Activated naive CD4-positive, alpha-beta T cell treated with anti-CD3 and anti-CD28 coated beads, Interleukin-2, amount 50 U/mL, for 72 hours (primary cell): ENCODE measurements around the gene CD2AP. TPM values are rescaled to one million over a fixed set of nuclear protein-coding genes. Genes with fewer than 3 reads are reported as not detected.
A peak's percentile ranks its signal among the peaks of the same experiment; 100 is the strongest.
"Not testable (repeated sequence)": the region's sequence is repeated elsewhere in the genome, so short reads cannot be mapped to it uniquely, and the experiment has no call there.

Source experiments
- ATAC-seq, 2 donors: fragments of 150-1000 bp; cut with Tn5 transposase; 2 replicates each; pipeline ENCODE4 v1.10.0; 2021; ENCODE audit warnings: mild to moderate bottlenecking in 2 of 2, moderate library complexity in 2 of 2
- DNase-seq, 2 donors: peaks; one replicate each; pipeline ENCODE4 v3.0.0; 2021 to 2022; ENCODE audit warnings: low spot score in 2 of 2
- H3K27ac Mint-ChIP-seq, 2 donors: one replicate each; pipeline ENCODE4 v1.8.0; 2022; ENCODE audit warnings: mild to moderate bottlenecking in 2 of 2, mixed read lengths in 2 of 2
- H3K36me3 Mint-ChIP-seq, 2 donors: one replicate each; pipeline ENCODE4 v1.8.0; 2022; ENCODE audit warnings: mixed read lengths in 2 of 2
- H3K9me3 Mint-ChIP-seq, 2 donors: one replicate each; pipeline ENCODE4 v1.8.0; 2022; ENCODE audit warnings: mixed read lengths in 2 of 2
- total RNA-seq, 2 donors: library from RNA; stranded (reverse); gene quantifications; one replicate each; pipeline ENCODE4 v1.2.3, GENCODE V29; 2022

The CD2AP gene
- total RNA-seq, 2 donors from 2014 or later = 17.9 to 32.6 TPM

DNA sequence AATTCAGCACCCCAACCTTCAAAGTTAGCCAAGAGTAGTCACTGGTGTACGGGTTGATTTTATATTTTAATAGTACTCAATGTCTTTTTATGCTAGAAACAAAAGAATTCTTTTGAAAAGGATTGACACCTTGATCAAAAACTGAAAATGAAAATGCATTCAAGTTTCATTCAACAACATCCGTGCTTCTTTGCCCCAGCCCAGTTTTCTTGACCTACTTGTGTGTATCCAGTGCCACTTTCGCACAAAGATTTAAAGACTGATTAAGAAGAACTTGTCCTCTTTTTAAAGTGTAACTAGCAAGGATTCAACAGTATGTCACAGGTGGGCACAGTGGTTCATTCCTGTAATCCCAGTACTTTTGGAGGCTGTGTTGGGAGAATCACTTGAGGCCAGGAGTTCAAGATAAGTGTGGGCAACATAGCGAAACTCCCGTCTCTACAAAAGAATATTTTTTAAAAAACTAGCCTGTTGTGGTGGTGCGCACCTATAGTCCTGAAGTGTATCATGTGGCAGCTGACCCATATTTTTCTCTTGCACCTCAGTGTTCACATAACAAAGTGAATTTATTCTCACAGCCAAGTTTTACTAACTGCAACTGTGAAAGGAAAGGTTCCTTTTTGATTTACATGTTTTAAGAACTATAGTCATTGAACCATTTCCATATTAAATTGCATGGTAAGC is 22.7 kb upstream of the CD2AP start:
- Mint-ChIP-seq H3K36me3 (no peaks in the 10 kb centered on the region), H3K27ac (no peak overlapping the region), H3K9me3 (no peaks in the 10 kb centered on the region)
- DNase-seq = no peak
- no peak for ATAC-seq

- no peak for DNase-seq
- Mint-ChIP-seq H3K36me3 (no peaks in the 10 kb centered on the region), H3K9me3 (no peaks in the 10 kb centered on the region), H3K27ac (no peak overlapping the region)
- ATAC-seq = no peak
Measured at GRCh38 chr6:47455533-47456209, 21.9 kb upstream of the CD2AP start.

DNA sequence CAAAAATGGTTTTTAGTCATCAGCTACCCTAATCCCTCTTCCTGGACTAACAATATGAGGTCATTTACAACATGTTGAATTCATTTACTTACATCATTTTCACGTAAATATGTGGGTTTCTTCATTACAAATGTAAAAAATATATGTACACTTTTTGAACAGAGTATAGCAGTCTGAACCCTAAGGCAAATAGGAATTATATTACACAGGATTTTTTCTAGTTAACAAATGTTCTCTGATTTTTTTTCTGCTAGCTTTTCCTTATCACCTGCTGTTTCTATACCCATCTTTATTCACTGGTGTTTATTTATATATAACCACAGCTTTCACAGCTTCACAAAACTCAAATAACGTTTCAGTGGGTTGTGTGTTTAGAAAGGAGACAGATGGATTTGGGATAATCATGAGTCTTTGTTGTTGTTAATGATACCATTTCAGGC is 21.0 kb upstream of the CD2AP start:
- ATAC-seq (no peak), DNase-seq (no peak)
- H3K27ac Mint-ChIP-seq = no peak overlapping the region
- H3K36me3 Mint-ChIP-seq = no peaks in the 10 kb centered on the region
- no peaks in the 10 kb centered on the region for H3K9me3 Mint-ChIP-seq

DNA sequence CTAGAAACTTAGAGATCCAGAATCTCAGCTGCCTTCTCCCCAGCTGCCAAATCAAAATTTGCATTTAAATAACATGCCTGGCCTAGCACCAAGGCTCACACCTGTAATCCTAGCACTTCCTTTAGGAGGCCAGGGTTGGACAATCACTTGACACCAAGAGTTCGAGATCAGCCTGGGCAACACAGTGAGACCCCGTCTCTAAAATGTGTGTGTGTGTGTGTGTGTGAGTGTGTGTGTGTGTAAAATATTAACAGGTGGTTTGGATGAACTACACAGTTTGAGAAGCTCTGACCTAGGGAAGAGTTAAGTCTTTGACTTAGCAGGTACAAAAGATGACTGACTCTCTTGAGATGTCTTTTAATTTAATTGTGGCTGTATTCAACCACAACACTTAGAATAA is 20.2 kb upstream of the CD2AP start:
- no peak for DNase-seq
- no peaks in the 10 kb centered on the region for H3K36me3 Mint-ChIP-seq
- no peaks in the 10 kb centered on the region for H3K9me3 Mint-ChIP-seq
- no peak overlapping the region for H3K27ac Mint-ChIP-seq
- no peak for ATAC-seq

GRCh38 chr6:47464052-47464451 is 13.5 kb upstream of the CD2AP start:
- Mint-ChIP-seq H3K36me3 (no peaks in the 10 kb centered on the region), H3K27ac (no peak overlapping the region), H3K9me3 (no peaks in the 10 kb centered on the region)
- ATAC-seq (no peak), DNase-seq (no peak)

- DNase-seq (no peak), ATAC-seq (no peak)
- Mint-ChIP-seq H3K36me3 (no peaks in the 10 kb centered on the region), H3K27ac (no peak overlapping the region), H3K9me3 (no peaks in the 10 kb centered on the region)
Measured at GRCh38 chr6:47465117-47465516, 12.5 kb upstream of the CD2AP start.

- Mint-ChIP-seq H3K9me3 (no peaks in the 10 kb centered on the region), H3K27ac (no peak overlapping the region), H3K36me3 (no peaks in the 10 kb centered on the region)
- DNase-seq = no peak
- ATAC-seq = no peak
Measured at GRCh38 chr6:47471911-47472310, 5.7 kb upstream of the CD2AP start.

- Mint-ChIP-seq H3K9me3 (no peaks in the 10 kb centered on the region), H3K36me3 (peaks cover 7% of the 10 kb centered on the region in 2 donors), H3K27ac (no peak overlapping the region)
- DNase-seq = no peak
- no peak for ATAC-seq
Measured at GRCh38 chr6:47473791-47474346, 3.7 kb upstream of the CD2AP start.

GRCh38 chr6:47475319-47475816 is 2.2 kb upstream of the CD2AP start:
- ATAC-seq (no peak), DNase-seq (no peak)
- Mint-ChIP-seq H3K9me3 (no peaks in the 10 kb centered on the region), H3K27ac (no peak overlapping the region), H3K36me3 (peaks cover 7 to 8% of the 10 kb centered on the region in 2 donors)

GRCh38 chr6:47476781-47477496 is 650 bp upstream of the CD2AP start:
- H3K27ac Mint-ChIP-seq = peak overlapping the region; percentile 93 to 96
- DNase-seq = no peak
- ATAC-seq = no peak
- no peaks in the 10 kb centered on the region for H3K9me3 Mint-ChIP-seq
- peaks cover 7 to 15% of the 10 kb centered on the region in 2 donors for H3K36me3 Mint-ChIP-seq

GRCh38 chr6:47478233-47479139 is 897 bp downstream of the CD2AP start:
- DNase-seq (no peak), ATAC-seq (peak in 1 of 2 donors; percentile 52)
- H3K9me3 Mint-ChIP-seq = no peaks in the 10 kb centered on the region
- H3K36me3 Mint-ChIP-seq = peaks cover 7 to 15% of the 10 kb centered on the region in 2 donors
- peak overlapping the region; percentile 93 to 96 for H3K27ac Mint-ChIP-seq

- no peaks in the 10 kb centered on the region for H3K9me3 Mint-ChIP-seq
- peak overlapping the region; percentile 93 to 96 for H3K27ac Mint-ChIP-seq
- ATAC-seq = no peak
- DNase-seq = no peak
- peaks cover 7 to 15% of the 10 kb centered on the region in 2 donors for H3K36me3 Mint-ChIP-seq
Measured at GRCh38 chr6:47479140-47479508, 1.5 kb downstream of the CD2AP start.

GRCh38 chr6:47479874-47480273 is 2.3 kb downstream of the CD2AP start:
- Mint-ChIP-seq H3K36me3 (peaks cover 7 to 15% of the 10 kb centered on the region in 2 donors), H3K9me3 (no peaks in the 10 kb centered on the region), H3K27ac (peak overlapping the region in 1 of 2 donors; percentile 9)
- ATAC-seq = no peak
- no peak for DNase-seq

- not testable (repeated sequence) for DNase-seq, ATAC-seq
- peaks cover 7 to 15% of the 10 kb centered on the region in 2 donors for H3K36me3 Mint-ChIP-seq
Measured at GRCh38 chr6:47481213-47481612, 3.6 kb downstream of the CD2AP start.

GRCh38 chr6:47481806-47482205 is 4.2 kb downstream of the CD2AP start:
- no peak for DNase-seq
- Mint-ChIP-seq H3K36me3 (peaks cover 7 to 15% of the 10 kb centered on the region in 2 donors), H3K9me3 (no peaks in the 10 kb centered on the region), H3K27ac (no peak overlapping the region)
- no peak for ATAC-seq

More at GRCh38 chr6:47481213-47481612, 3.6 kb downstream of the CD2AP start:
- not testable (repeated sequence) for H3K9me3 Mint-ChIP-seq, H3K27ac Mint-ChIP-seq

DNA sequence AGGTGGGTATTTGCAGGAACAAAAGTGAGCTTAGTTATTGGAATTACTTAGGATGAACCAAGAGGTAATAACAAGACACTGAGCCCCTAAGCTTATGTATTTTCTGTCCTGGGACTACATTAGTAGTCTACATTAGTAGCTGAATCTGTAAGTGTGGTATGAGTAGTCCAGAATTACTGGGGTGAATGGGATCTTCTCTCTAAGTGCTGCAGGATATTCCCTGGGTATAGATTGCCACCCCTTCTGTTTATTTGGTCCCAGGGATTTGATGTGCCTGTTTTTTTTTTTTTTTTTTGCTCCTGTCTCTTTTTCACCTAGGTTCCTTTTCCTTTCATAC is 5.9 kb downstream of the CD2AP start:
- DNase-seq (no peak), ATAC-seq (no peak)
- H3K27ac Mint-ChIP-seq = peak overlapping the region in 1 of 2 donors; percentile 62
- H3K36me3 Mint-ChIP-seq = peaks cover 2 to 11% of the 10 kb centered on the region in 2 donors
- H3K9me3 Mint-ChIP-seq = no peaks in the 10 kb centered on the region
